A673 (cell line): ENCODE measurements around the gene CAP2.
"Not testable (repeated sequence)": the region's sequence is repeated elsewhere in the genome, so short reads cannot be mapped to it uniquely, and the experiment has no call there.

Source experiments
- EZH2 ChIP-seq: fragments of 200-600 bp; sonication (generic); IDR thresholded peaks from 2 replicates; pipeline ENCODE4 v1.6.1; 2017; ENCODE audit warnings: borderline replicate concordance, low read depth, mild to moderate bottlenecking, mixed read lengths, antibody characterized with exemption, low read length; ENCODE audit not compliant: poor library complexity, severe bottlenecking
- TF ChIP-seq, protein P1 (sequence below): fragments of 300-800, 200-600 bp; sonication (generic); conservative IDR thresholded peaks from 2 replicates; pipeline ENCODE4 v1.5.1; 2017; ENCODE audit warnings: low read depth, mild to moderate bottlenecking, antibody characterized with exemption, low read length, moderate library complexity, mixed read lengths

DNA sequence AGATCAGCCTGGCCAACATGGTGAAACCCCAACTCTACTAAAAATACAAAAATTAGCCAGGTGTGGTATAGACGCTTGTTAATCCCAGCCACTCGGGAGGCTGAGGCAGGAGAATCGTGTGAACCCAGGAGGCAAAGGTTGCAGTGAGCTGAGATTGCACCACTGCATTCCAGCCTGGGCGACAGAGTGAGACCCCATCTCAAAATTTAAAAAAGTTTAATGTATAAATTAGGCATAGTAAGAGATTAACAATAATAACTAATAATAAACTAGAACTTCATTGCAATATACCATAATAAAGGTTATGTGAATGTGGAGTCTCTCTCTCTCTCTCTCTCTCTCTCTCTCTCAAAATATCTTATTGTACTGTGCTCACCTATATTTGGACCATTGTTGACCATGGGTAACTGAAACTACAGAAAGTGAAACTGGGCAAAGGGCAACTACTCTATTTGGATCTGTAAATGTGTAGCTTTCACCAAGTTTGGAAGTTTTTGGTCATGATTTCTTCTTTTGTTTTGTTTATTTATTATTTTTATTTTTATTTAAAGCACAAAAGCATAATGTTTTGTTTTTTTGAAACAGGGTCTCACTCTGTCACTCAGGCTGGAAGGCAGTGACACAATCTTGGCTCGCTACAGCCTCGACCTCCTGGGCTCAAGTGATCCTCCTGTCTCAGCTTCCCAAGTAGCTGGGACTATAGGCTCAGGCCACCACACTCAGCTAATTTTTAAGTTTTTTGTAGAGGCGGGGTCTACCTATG, 12.0 kb downstream of the CAP2 start:
- TF ChIP-seq, protein P1, sequence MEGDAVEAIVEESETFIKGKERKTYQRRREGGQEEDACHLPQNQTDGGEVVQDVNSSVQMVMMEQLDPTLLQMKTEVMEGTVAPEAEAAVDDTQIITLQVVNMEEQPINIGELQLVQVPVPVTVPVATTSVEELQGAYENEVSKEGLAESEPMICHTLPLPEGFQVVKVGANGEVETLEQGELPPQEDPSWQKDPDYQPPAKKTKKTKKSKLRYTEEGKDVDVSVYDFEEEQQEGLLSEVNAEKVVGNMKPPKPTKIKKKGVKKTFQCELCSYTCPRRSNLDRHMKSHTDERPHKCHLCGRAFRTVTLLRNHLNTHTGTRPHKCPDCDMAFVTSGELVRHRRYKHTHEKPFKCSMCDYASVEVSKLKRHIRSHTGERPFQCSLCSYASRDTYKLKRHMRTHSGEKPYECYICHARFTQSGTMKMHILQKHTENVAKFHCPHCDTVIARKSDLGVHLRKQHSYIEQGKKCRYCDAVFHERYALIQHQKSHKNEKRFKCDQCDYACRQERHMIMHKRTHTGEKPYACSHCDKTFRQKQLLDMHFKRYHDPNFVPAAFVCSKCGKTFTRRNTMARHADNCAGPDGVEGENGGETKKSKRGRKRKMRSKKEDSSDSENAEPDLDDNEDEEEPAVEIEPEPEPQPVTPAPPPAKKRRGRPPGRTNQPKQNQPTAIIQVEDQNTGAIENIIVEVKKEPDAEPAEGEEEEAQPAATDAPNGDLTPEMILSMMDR, result not testable (repeated sequence)
- TF ChIP-seq EZH2, result not testable (repeated sequence)
